Activated naive CD4-positive, alpha-beta T cell treated with anti-CD3 and anti-CD28 coated beads for 36 hours (primary cell): ENCODE data around the gene UBXN1. TPM values are rescaled to one million over a fixed set of nuclear protein-coding genes. Genes with fewer than 3 reads are reported as not detected.
"Not testable (repeated sequence)": the region's sequence is repeated elsewhere in the genome, so short reads cannot be mapped to it uniquely, and the experiment has no call there.

Source experiments
- CTCF ChIA-PET: fragments of 350-600 bp; sonication (Branson Sonifier 250); formaldehyde crosslinking; loops from one replicate; lab custom pipeline; 2021; ENCODE audit warnings: antibody characterized with exemption; lab: Charles Lee
- DNase-seq: peaks from one replicate; pipeline ENCODE4 v3.0.0-alpha.2; 2020
- H3K27ac Mint-ChIP-seq: one replicate; pipeline ENCODE4 v1.8.0; 2021; ENCODE audit warnings: mild to moderate bottlenecking, mixed read lengths
- H3K27me3 Mint-ChIP-seq: one replicate; pipeline ENCODE4 v1.8.0; 2021; ENCODE audit warnings: low read depth, mixed read lengths
- H3K36me3 Mint-ChIP-seq: one replicate; pipeline ENCODE4 v1.8.0; 2021; ENCODE audit warnings: low read depth, mixed read lengths
- H3K4me1 Mint-ChIP-seq: one replicate; pipeline ENCODE4 v1.8.0; 2021; ENCODE audit warnings: low read depth, mixed read lengths
- H3K4me3 Mint-ChIP-seq: one replicate; pipeline ENCODE4 v1.8.0; 2021; ENCODE audit warnings: mild to moderate bottlenecking, moderate library complexity, mixed read lengths
- H3K9me3 Mint-ChIP-seq: one replicate; pipeline ENCODE4 v1.8.0; 2021; ENCODE audit warnings: mixed read lengths
- intact Hi-C: fragments of 100-400 bp; cut with micrococcal nuclease; formaldehyde crosslinking; loops from one replicate; pipeline ENCODE4 v1.15.1; 2023
- total RNA-seq, 2 experiments: library from RNA; stranded (reverse); gene quantifications; one replicate each; pipeline ENCODE4 v1.2.3, GENCODE V29; 2021

UBXN1 gene
- total RNA-seq, 2 experiments from 2014 or later: 121 to 124 TPM

- intact Hi-C loops: no loop called here
- Mint-ChIP-seq H3K27ac (peak overlapping the region; percentile 88), H3K9me3 (no peaks in the 10 kb centered on the region), H3K4me1 (peaks cover 53% of the 10 kb centered on the region), H3K27me3 (no peaks in the 10 kb centered on the region), H3K36me3 (peaks cover 48% of the 10 kb centered on the region), H3K4me3 (peak overlapping the region; percentile 98)
- CTCF ChIA-PET: interaction anchor here (0.6 to 1.7 kb wide), 6 partner anchors 13 to 223 kb away, joined by 3 to 5 read pairs (median 4); partner anchors contain the start of genes HNRNPUL2 and MTA2
- DNase-seq: no peak
Measured at GRCh38 chr11:62667460-62667859, 11.4 kb downstream of the UBXN1 start.

GRCh38 chr11:62666259-62666926 lies 12.5 kb downstream of the UBXN1 start:
- H3K4me1 Mint-ChIP-seq: peaks cover 49% of the 10 kb centered on the region
- H3K4me3 Mint-ChIP-seq: peak overlapping the region; percentile 98
- H3K9me3 Mint-ChIP-seq: no peaks in the 10 kb centered on the region
- CTCF ChIA-PET: interaction anchor here (0.9 to 2.4 kb wide), 3 partner anchors 12 to 55 kb away, joined by 3 to 8 read pairs (median 4); no protein-coding TSS in a partner anchor
- H3K36me3 Mint-ChIP-seq: peaks cover 42% of the 10 kb centered on the region
- DNase-seq: no peak
- peak overlapping the region; percentile 88 for H3K27ac Mint-ChIP-seq
- intact Hi-C loops: no loop called here
- H3K27me3 Mint-ChIP-seq: no peaks in the 10 kb centered on the region

GRCh38 chr11:62665599-62666258 lies 13.1 kb downstream of the UBXN1 start:
- intact Hi-C loops: loop anchor here (1.0 to 2.0 kb wide), 7 partner anchors 12 to 176 kb away; partner anchors contain the start of genes EML3, GANAB, INTS5 and TUT1
- peak; percentile 59 for DNase-seq
- CTCF ChIA-PET: interaction anchor here (0.8 to 2.4 kb wide), 12 partner anchors 8 to 286 kb away, joined by 3 to 10 read pairs (median 6); partner anchors contain the start of gene TUT1
- peak overlapping the region; percentile 98 for H3K4me3 Mint-ChIP-seq
- H3K9me3 Mint-ChIP-seq: no peaks in the 10 kb centered on the region
- peaks cover 45% of the 10 kb centered on the region for H3K4me1 Mint-ChIP-seq
- H3K36me3 Mint-ChIP-seq: peaks cover 35% of the 10 kb centered on the region
- no peaks in the 10 kb centered on the region for H3K27me3 Mint-ChIP-seq
- H3K27ac Mint-ChIP-seq: peak overlapping the region; percentile 88

- CTCF ChIA-PET: interaction anchor here (0.6 to 2.4 kb wide), 15 partner anchors 8 to 1722 kb away, joined by 3 to 10 read pairs (median 4); partner anchors contain the start of gene TUT1
- peak within 1 kb of the TSS; percentile 98 for H3K4me3 Mint-ChIP-seq
- no peaks in the 10 kb centered on the region for H3K27me3 Mint-ChIP-seq
- intact Hi-C loops: loop anchor here (1.0 to 2.0 kb wide), 7 partner anchors 12 to 176 kb away; partner anchors contain the start of genes EML3, GANAB, INTS5 and TUT1
- H3K9me3 Mint-ChIP-seq: no peaks in the 10 kb centered on the region
- H3K4me1 Mint-ChIP-seq: peaks cover 42% of the 10 kb centered on the region
- peak; percentile 96 for DNase-seq
- H3K36me3 Mint-ChIP-seq: peaks cover 33% of the 10 kb centered on the region
- H3K27ac Mint-ChIP-seq: peak within 1 kb of the TSS; percentile 88
Measured at GRCh38 chr11:62665075-62665598, 13.7 kb downstream of the UBXN1 start, which contains the start of the genes C11orf98 and CSKMT. Gene C11orf98, minus strand, starts transcription at chr11:62665210. Its CDS starts 41 bp downstream, at chr11:62665169. Gene CSKMT, plus strand, starts transcription at chr11:62665312. Its CDS starts 568 bp downstream, at chr11:62665880.

- Mint-ChIP-seq H3K27ac (peak overlapping the region; percentile 88), H3K27me3 (no peaks in the 10 kb centered on the region), H3K4me3 (peak overlapping the region; percentile 98), H3K9me3 (no peaks in the 10 kb centered on the region), H3K4me1 (peaks cover 36% of the 10 kb centered on the region), H3K36me3 (peaks cover 32% of the 10 kb centered on the region)
- intact Hi-C loops: loop anchor here (1.0 to 2.0 kb wide), 7 partner anchors 11 to 177 kb away; partner anchors contain the start of genes EML3, GANAB, INTS5 and TUT1
- CTCF ChIA-PET: interaction anchor here (0.6 to 2.4 kb wide), 13 partner anchors 9 to 1721 kb away, joined by 3 to 10 read pairs (median 4); partner anchors contain the start of gene TUT1
- peak; percentile 74 for DNase-seq
Measured at GRCh38 chr11:62664405-62665074, 14.3 kb downstream of the UBXN1 start.

GRCh38 chr11:62656796-62657429 lies 22.0 kb downstream of the UBXN1 start:
- no peak overlapping the region for H3K27ac Mint-ChIP-seq

GRCh38 chr11:62654297-62654696 lies 24.6 kb downstream of the UBXN1 start:
- intact Hi-C loops: no loop called here
- Mint-ChIP-seq H3K4me1 (peaks cover 24% of the 10 kb centered on the region), H3K27ac (peak overlapping the region; percentile 50), H3K4me3 (peak overlapping the region; percentile 58), H3K9me3 (no peaks in the 10 kb centered on the region), H3K27me3 (no peaks in the 10 kb centered on the region), H3K36me3 (peaks cover 10% of the 10 kb centered on the region)
- CTCF ChIA-PET: interaction anchor here (0.6 to 1.7 kb wide), 3 partner anchors 10 to 177 kb away, joined by 3 to 7 read pairs (median 3); partner anchors contain the start of genes C11orf98, CSKMT and STX5
- no peak for DNase-seq

More at GRCh38 chr11:62656796-62657429, 22.0 kb downstream of the UBXN1 start:
- intact Hi-C loops: no loop called here
- H3K9me3 Mint-ChIP-seq: no peaks in the 10 kb centered on the region
- CTCF ChIA-PET: interaction anchor here (0.9 to 1.1 kb wide), 4 partner anchors 11 to 130 kb away, joined by 3 to 4 read pairs (median 3); partner anchors contain the start of genes GANAB and TUT1
- peaks cover 15% of the 10 kb centered on the region for H3K4me1 Mint-ChIP-seq
- no peaks in the 10 kb centered on the region for H3K36me3 Mint-ChIP-seq
- DNase-seq: no peak
- H3K27me3 Mint-ChIP-seq: no peaks in the 10 kb centered on the region
- H3K4me3 Mint-ChIP-seq: no peak overlapping the region

GRCh38 chr11:62652161-62653006 lies 26.5 kb downstream of the UBXN1 start:
- H3K27me3 Mint-ChIP-seq: no peaks in the 10 kb centered on the region
- H3K4me1 Mint-ChIP-seq: peaks cover 25% of the 10 kb centered on the region
- CTCF ChIA-PET: interaction anchor here (0.6 to 1.0 kb wide), 3 partner anchors 51 to 189 kb away, joined by 3 read pairs; no protein-coding TSS in a partner anchor
- peak overlapping the region; percentile 90 for H3K4me3 Mint-ChIP-seq
- H3K9me3 Mint-ChIP-seq: no peaks in the 10 kb centered on the region
- intact Hi-C loops: loop anchor here (1.0 to 2.0 kb wide), 7 partner anchors 13 to 74 kb away; partner anchors contain the start of genes C11orf98, CSKMT, HNRNPUL2 and TUT1
- H3K36me3 Mint-ChIP-seq: peaks cover 10% of the 10 kb centered on the region
- peak; percentile 37 for DNase-seq
- peak overlapping the region; percentile 87 for H3K27ac Mint-ChIP-seq

- H3K4me3 Mint-ChIP-seq, H3K9me3 Mint-ChIP-seq, DNase-seq, H3K27ac Mint-ChIP-seq, H3K27me3 Mint-ChIP-seq, intact Hi-C loops: not testable (repeated sequence)
- CTCF ChIA-PET: interaction anchor here (1.3 kb wide), 1 partner anchor 17 kb away, joined by 3 read pairs; no protein-coding TSS in a partner anchor
- peaks cover 14% of the 10 kb centered on the region for H3K36me3 Mint-ChIP-seq
- peaks cover 35% of the 10 kb centered on the region for H3K4me1 Mint-ChIP-seq
Measured at GRCh38 chr11:62650283-62650682, 28.6 kb downstream of the UBXN1 start.

- H3K4me1 Mint-ChIP-seq: peaks cover 40% of the 10 kb centered on the region
- H3K27ac Mint-ChIP-seq: no peak overlapping the region
- no peaks in the 10 kb centered on the region for H3K27me3 Mint-ChIP-seq
- intact Hi-C loops: no loop called here
- no peak overlapping the region for H3K4me3 Mint-ChIP-seq
- peaks cover 17% of the 10 kb centered on the region for H3K36me3 Mint-ChIP-seq
- CTCF ChIA-PET: interaction anchor here (0.7 to 1.3 kb wide), 2 partner anchors 16 to 18 kb away, joined by 3 read pairs; partner anchors contain the start of genes C11orf98 and CSKMT
- DNase-seq: no peak
- no peaks in the 10 kb centered on the region for H3K9me3 Mint-ChIP-seq
Measured at GRCh38 chr11:62649486-62649885, 29.4 kb downstream of the UBXN1 start.
